Measurements from ENCODE around the gene SOX4.
"Not testable (repeated sequence)": the region's sequence is repeated elsewhere in the genome, so short reads cannot be mapped to it uniquely, and the experiment has no call there.

Gene SOX4

DNA sequence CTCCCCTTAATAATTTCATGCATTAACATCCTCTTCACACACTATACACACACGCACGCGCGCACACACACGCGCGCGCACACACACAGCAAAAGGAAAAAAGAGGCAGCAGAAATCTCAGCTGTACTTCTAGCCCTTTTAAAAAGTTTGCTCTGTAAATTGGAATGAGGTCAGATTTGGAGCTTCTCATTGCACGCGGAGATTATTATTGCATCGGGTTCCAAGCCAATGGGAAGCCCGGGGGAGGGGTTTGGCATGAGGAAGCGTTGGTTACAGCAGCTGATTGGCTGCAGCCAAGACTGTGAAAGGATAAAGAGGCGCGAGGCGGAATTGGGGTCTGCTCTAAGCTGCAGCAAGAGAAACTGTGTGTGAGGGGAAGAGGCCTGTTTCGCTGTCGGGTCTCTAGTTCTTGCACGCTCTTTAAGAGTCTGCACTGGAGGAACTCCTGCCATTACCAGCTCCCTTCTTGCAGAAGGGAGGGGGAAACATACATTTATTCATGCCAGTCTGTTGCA, at the start of gene SOX4:
Gene SOX4 (plus strand): TSS at position 340 of the 515 bp plus-strand sequence. CDS start 784 bp downstream, outside the sequence.
- DNase-seq, result peak; percentile 100

DNA sequence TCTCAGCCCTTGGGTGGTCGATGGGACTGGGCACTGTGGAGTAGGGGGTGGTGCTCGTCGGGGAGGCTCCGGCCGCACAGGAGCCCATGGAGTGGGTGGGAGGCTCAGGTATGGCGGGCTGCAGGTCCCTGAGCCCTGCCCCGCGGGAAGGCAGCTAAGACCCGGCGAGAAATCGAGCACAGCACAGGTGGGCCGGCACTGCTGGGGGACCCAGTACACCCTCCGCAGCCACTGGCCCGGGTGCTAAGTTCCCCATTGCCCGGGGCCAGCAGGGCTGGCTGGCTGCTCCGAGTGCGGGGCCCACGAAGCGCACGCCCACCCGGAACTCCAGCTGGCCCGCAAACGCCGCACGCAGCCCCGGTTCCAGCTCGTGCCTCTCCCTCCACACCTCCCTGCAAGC, 41.3 kb upstream of the SOX4 start:
- DNase-seq, result not testable (repeated sequence)

DNA sequence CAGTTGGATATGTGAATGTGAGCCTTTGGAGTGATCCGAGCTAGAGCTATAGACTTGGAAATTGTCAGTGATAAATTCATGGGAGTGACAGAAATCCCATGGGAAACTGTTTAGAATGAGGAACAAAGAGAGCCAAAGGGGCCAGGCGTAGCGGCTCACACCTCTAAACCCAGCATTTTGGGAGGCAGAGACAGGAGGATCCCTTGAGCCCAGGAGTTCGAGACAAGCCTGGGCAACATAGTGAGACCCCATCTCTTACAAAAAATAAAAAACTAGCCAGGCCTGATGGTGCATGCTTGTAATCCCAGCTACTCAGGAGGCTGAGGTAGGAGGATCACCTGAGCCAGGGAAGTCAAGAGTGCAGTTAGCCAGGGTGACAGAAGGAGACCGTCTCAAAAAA, 39.3 kb upstream of the SOX4 start:
- DNase-seq, result no peak

DNA sequence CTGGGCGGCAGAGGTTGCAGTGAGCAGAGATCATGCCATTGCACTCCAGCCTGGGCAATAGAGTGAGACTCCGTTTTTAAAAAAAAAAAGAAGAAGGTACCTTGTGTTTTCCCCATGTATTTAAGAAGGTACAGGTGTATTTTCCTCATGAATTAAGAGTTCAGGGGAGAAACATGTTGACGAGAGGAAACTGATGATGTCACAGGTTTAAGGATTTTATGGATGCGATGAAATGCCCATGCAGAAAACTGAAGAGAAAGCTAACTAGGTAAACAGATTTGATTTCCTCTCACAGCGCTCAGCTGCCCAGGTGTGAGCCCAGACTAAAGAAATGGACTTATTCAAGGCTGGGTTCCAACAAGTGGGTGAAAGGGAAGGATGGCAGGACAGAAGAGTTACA, 38.4 kb upstream of the SOX4 start:
- no peak for DNase-seq

DNA sequence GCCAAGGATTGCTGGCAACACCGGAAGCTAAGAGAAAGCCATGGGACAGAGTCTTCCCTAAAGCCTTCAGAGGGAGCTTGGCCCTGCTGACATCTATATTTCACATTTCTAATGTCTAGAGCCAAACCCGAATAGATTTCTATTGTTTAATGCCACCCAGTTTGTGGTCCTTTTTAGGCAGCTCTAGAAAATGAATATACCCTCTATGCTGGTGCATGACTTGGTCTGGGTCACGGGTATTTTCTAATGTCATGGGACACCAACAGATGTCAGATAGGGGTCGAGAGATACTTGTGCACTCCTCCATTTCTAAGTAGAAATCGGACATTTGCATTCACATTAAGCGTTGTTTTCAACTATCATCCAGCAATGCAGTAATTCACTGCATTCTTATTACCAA, 37.0 kb upstream of the SOX4 start:
- no peak for DNase-seq

DNA sequence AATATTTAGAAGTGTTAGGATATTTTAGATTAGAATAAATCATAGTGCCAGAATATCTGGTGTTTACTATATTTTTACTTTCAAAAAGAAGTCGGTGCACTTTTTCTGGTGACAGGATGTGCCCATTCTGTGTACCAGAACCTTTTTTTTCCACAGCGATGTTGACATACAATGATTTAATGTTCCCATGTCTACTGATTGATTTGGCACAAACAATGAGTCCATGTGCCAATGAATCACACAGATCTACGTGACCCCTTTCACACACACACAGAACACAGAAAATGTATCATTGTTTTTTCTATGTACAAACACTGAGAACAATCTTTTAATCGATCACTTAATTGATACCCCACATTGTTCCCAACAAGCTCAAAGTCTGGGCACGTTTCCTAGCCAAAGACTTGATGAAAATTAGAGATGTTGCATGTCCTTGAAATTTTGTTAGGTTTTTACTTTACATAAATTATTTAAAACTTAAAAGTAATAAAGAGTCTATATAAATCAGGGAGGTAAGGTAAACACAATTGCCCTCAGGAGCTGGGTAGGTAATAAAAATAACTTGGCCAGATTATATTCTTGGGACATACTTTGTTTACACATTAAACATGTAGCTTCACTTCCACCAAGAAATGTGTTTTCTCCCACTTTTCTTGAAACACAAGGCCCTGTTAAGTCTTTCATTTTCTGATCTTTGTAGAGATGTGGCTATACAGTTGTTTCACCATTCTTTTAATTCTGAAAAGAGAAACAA, 36.4 kb upstream of the SOX4 start:
- no peak for DNase-seq

DNA sequence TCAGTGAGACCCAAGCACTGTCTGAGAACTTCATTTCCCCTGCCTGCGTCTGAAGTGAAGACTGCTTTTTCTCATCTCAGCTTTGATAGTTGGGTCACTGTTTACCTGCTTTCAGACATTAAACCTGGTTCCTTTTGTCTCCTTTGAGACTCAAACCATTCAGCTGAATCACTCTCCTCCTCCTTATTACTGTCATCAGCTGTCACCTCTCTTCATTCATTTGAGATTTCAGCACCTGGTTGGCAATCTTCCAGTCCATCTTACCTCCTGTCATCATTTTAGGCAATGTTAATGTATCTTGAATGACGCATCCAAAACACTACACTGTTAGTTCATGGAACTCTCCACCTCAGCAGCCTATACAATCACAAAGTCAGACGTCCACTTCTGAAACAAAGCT, 34.3 kb upstream of the SOX4 start:
- DNase-seq, result no peak

DNA sequence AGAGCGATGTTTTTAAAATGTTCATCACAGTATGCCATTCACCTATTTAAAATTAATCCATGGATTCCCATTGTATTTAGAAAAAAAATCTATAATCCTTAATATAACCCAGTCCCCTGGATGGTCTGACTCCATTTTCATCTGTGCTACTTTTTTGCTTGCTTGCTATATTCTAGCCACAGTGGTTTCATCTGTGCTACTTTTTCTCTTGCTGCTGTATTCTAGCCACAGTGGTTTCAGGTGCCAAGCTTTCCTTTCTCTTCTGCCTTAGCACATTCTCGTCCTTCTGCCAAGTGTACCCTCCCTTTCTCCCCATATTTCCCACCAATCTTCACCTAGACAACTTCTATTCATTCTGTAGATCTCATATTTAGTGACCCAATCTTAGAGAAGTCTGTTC, 33.3 kb upstream of the SOX4 start:
- no peak for DNase-seq

DNA sequence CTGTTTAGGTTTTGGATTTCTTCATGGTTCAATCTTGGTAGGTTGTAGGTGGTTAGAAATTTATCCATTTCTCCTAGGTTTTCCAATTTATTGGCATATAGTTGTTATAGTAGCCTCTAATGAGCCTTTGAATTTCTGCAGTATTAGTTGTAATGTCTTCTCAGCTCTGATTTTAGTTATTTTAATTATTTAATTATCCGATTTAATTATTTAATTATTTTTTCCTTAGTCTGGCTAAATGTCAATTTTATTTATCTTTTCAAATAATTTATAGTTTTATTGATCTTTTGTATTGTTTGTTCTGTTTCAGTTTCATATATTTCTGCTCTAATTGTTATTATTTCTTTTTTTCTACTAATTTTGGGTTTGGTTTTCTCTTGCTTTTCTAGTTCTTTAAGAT, 28.1 kb upstream of the SOX4 start:
- no peak for DNase-seq

DNA sequence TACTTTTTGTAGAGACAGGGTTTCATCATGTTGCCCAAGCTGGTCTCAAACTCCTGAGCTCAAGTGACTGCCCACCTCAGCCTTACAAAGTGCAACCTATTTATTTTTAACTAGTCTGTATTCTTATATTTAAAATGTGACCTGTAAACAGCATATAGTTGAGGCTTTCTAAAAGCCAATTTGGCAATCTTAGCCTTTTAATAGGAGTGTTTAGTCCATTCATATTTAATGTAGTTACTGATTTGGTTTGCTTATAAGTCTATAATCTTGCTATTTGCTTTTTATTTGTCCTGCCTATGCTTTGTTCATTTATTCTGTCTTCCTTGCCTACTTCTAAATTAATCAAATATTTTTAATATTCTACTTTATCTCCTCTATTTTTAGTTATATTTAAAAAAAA, 15.0 kb upstream of the SOX4 start:
- no peak for DNase-seq

DNA sequence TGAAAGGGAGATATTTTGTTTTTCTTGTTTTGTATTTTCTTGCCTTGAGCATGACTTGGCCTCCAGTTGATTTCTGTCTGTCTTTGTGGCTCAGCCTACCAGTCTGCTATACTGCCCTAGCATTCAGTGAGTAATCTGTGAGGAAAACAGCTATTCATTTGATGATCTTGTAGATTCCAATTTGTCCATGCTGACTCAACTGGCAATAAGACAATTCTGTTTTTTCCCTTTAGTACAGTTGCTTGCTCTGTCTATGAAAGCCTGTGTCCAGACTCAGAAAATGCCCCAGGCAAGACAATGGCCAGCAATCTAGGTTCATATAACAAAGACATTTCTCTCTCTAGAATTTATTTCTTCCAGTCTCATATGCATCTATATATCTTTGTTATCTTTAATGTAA, 10.9 kb upstream of the SOX4 start:
- no peak for DNase-seq

DNA sequence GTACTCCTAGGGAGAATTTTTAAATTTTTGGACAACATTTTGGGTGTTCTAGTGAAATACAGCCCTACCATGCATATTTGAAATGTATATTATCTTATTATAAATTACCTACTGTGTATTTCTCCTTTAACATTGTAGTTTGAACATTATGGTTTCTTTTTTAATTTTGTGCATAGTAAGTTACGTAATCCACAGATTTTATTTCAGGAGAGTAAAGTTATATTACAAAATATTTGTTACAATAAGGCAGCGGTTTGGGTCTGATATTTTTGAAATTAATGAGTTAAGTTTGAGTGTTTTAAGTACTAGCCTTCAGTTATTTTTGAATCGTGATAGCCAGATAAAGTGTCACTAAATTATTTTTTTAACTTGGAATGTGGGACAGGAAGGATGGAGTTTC, 7.3 kb upstream of the SOX4 start:
- no peak for DNase-seq

DNA sequence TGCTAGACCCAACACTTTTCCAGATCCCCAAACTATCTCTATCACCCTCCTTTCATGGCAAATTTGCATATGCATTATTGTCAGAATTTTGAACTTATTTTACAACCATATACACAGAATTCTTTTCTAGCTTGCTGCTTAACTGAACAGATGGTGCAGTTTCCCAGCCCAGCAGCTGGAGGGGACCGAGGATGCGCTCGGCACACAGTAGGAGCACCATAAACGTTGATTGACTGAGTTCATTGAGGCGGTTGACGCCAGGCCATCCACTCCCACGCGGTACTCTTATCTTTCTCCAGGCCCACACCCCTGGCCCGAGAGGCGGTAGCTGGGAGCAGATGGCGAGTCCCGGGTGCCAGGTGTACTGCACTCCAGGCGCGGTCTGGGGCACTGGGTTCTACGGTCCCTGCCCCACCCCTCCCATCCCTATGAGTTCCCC, 6.8 kb upstream of the SOX4 start:
- DNase-seq, result no peak

DNA sequence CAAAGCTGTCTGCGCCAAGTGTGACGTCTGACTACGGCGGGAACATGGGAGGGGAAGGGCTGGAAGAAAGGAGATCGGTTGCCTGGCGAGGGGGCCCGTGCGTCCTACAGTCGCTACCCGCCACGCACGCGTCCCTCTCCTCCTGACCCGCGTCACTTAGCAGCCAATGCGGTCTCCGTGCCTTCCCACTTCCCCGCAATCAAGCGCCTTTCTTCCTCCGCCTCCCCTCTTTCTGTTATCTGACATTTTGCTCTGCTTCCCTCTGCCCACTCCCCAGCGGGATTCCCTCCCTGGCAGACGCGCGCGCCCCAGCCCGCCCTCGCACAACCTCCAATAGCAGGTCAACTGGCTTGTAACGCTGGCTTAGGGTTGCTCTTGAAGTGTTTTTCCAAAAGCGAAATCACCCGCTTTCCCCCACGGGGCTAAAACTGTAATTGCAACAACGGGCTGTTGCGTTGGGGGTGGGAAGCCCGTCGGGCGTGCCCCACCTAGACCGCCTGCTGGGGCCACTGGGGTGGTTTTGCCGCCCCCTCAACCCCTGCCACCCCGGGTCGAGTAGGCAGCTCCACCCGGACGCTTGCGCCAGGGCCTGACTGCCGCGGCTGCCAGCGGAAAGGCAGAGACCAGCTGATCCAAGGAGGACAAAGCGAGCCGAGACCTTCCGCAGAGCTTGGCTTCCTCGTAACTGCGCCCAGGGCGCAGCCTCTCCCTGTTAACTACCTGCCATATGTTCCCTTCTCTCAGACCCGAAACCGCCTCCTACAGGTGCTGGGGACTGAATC, 6.2 kb upstream of the SOX4 start:
- DNase-seq, result peak; percentile 92

DNA sequence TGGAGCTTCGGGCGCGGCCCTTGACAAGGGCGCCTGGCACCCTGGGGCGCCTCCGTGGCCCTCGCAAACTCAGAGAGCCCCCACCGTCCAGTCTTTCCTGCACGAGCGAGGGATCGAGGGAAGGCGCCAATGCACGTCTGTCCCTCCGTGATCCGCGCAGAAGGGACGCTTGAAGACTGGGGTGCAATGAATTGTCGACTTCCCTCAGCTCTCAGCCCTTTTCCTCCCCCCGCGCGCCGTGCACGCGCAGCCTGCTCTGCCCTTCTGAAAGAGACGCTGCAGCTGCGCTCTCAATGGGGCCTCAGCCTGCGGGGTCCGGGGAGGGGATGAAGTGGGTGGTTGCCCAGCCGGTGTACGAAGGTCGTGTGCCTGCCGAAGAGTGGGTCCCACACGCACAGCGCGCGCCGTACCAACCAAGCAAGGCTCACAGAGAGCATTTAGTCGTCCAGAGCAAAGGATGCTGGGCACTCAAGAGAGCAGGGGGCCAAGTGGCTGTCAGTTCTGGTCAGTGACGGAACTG, 5.5 kb upstream of the SOX4 start:
- DNase-seq, result peak; percentile 92

DNA sequence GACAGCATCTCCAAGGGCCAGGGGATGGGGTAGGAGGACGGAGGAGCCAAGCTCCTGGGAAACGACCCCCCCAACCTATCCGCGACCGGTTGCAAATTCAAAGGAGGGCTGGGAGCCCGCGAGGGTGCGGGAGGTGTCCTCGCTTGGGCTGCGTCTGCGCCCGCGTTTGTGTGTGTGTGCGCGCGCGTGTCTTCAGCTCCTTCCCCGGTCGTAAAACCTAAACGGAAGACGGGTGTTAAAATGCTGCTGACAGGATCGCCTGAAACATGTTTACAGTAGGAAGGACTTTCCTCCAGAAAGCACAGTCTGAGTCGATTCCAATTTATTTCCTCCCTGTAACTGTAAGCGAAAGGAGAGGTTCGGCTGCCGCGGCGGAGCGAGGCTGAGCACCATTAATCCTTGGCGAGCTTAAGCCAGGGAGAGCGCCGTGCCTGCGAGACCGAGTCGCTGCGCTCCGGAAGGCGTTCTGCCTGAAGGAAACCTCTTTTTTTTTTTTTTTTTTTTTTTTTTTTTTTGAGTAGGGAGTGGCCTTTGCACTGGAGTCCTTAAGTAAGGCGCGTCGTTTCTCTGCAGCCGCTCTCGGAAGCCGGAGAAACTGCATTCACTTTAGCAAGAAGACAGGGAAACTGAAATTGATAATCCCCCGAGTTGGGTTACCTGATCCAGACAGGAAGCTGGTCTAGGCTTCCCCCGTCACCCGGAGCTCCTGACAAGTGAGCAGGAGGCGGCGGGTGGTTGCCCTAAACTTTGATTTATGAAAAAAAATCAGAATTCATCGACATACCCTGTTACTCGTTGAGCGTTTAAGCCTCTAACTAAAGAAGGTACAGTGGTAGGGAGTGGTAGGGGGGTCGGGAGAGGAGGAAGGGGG, 4.8 kb upstream of the SOX4 start:
- peak; percentile 94 for DNase-seq

DNA sequence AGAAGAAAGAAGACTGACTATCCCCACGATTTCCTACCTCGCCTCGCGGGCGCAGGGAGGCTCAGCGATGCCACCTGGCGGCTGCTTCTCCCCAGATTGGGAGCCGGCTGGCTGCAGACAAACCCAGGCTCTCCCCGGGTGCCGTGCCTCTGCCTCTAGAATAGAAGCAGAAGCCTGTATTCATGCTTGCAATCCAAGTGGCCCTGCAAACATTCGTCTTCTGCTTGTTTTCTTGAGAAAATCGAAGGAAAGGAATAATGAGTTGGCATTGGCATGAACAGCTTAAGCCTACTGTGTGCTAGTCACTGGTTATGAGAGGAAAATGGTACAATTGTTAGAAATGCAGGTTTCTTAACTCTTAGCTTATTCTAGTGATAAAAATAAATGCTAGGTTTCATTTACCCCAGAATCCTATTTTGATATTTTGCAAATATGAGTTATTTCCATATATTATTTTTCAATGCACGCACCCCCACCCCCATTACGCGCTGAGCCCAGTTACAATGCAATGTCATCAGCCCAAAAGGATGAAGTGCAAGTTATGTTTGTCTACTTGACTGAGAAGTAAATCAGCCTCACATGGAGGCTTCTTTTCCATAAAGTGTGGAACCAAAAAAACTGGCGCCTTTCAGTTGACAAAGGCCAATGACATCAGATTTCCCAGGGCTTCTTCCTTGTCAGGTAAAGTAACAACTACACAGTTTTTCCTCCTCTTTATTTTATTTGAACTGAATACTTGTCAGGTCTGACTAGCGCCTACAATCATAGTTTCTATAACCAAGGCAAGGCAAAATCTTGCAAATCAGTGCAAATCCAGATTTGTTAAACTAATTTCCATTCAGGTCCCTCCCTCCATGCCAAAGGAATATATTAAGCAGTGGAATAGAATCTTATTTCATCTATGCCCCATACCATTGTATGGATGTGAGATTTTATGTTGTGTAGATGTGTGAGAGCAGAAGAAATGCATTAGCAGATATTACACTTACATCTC, 3.9 kb upstream of the SOX4 start:
- DNase-seq, result peak; percentile 94

DNA sequence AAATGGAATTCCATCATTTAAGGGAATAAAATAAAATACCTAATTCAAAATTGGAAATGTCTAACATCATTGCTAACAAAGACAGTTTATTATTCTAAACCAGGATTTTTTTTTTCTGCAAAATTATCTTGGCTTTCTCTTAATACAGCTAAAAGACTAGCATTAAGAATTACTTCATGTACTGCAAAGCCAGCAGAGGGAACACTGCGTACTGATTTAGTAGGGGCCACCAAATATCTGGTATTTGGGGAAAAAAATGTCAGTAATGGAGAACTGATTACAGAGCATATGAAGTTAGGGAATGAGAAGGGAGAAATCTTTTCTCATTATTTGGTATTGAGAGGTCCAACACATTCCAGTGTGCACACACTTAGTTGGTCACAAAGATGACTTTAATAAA, 3.2 kb upstream of the SOX4 start:
- no peak for DNase-seq

DNA sequence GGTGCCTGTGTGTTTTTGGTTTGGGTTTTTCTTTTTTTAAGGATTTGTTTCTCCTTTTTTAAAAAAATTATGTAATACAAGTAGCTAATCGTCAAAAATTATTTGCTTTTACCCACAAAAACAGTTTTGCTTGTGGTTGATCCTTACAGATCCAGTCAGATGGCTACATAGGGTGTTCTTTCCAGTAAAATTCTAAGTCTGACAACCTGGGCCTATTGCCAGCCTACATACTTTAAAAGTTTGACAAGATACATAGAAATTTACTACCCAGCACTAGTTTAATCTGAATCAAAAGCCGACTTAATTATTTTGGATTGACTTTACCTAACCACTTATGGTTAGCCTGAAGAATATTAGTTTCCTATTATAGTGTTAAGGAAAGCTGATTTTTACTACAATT, 2.1 kb upstream of the SOX4 start:
- no peak for DNase-seq

DNA sequence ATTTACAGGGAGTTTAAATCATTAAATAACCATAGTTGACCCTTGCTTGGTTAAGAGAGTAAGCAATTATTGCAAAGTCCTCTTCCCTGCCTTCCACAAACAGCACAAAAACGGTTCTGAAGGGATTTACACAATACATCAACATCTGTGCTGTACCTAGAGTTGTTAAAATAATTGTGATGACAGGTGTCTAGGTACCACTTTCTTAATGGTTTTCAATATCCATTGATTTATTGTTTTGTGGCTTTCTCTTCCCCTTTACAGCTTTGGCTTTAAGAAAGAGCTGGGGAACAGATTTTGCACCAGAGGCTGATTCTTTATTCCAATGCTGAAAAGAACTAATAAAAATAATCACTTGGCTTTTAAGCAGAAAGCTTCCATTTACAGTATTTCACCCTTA, 598 bp upstream of the SOX4 start:
- DNase-seq, result no peak

DNA sequence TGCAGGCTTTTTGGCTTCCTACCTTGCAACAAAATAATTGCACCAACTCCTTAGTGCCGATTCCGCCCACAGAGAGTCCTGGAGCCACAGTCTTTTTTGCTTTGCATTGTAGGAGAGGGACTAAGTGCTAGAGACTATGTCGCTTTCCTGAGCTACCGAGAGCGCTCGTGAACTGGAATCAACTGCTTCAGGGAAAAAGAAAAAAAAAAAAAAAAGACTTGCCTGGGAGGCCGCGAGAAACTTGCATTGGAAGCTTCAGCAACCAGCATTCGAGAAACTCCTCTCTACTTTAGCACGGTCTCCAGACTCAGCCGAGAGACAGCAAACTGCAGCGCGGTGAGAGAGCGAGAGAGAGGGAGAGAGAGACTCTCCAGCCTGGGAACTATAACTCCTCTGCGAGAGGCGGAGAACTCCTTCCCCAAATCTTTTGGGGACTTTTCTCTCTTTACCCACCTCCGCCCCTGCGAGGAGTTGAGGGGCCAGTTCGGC, 420 bp downstream of the SOX4 start:
- peak; percentile 78 for DNase-seq
